ENCODE results near the gene UBL4B. TPM values are rescaled to one million over a fixed set of nuclear protein-coding genes. Genes with fewer than 3 reads are reported as not detected.

The UBL4B gene
- total and polyA plus RNA-seq, 2 experiments from 2014 or later, result not detected

GRCh38 chr1:110155878-110156522 is 43.8 kb downstream of the UBL4B start:
- peaks cover 8% of the 10 kb centered on the region; the same call in 1 of the 2 replicates for H3K4me1 ChIP-seq (ENCODE audit: insufficient read depth)
- ATAC-seq (peak; percentile 73), DNase-seq (ENCODE audit: low spot score) (peak; percentile 76)
- no peak overlapping the region for H3K4me3 Mint-ChIP-seq
- no peaks in the 10 kb centered on the region for H3K9me2 ChIP-seq (ENCODE audit: insufficient read depth)
- no peaks in the 10 kb centered on the region for H3K36me3 ChIP-seq (ENCODE audit: insufficient read depth)
- TF ChIP-seq CREB1 (CRISPR knock-in tag; IDR thresholded peaks at IDR 0.05; ENCODE audit: low read depth) (no peak), POLR2AphosphoS5 (IDR thresholded peaks at IDR 0.05; ENCODE audit: low read depth) (no peak), EZH2 (IDR thresholded peaks at IDR 0.05; ENCODE audit: low read depth, unreplicated experiment) (no peak), REST (IDR thresholded peaks at IDR 0.05; ENCODE audit: unreplicated experiment) (peak; percentile 98), ZNF114 (CRISPR knock-in tag; IDR thresholded peaks at IDR 0.05) (peak; percentile 67; the same call in 1 of the 2 replicates), ZNF462 (CRISPR knock-in tag; IDR thresholded peaks at IDR 0.05) (peak; percentile 64; the same call in 1 of the 2 replicates), NANOG (IDR thresholded peaks at IDR 0.05; ENCODE audit: borderline replicate concordance) (no peak), STAT1 (IDR thresholded peaks at IDR 0.05; ENCODE audit: unreplicated experiment) (no peak), ETS1 (IDR thresholded peaks at IDR 0.05) (no peak), ZNF331 (CRISPR knock-in tag; IDR thresholded peaks at IDR 0.05; ENCODE audit: low read depth) (no peak)
- no peak overlapping the region for H3K4me3 ChIP-seq
- peaks cover 9% of the 10 kb centered on the region; the same call in 1 of the 2 replicates for H4K20me1 ChIP-seq (replicated peaks; ENCODE audit: insufficient read depth)
- no peaks in the 10 kb centered on the region for H3F3A ChIP-seq (replicated peaks; ENCODE audit: low read depth)
- H3K27ac ChIP-seq (ENCODE audit: low read depth), result no peak overlapping the region
- peaks cover 9% of the 10 kb centered on the region; the same call in 2 of the 3 replicates for H3K4me1 Mint-ChIP-seq
- peaks cover 49% of the 10 kb centered on the region for H3K27me3 ChIP-seq (ENCODE audit: insufficient read depth)
- no peaks in the 10 kb centered on the region for H3K9me3 Mint-ChIP-seq
- H3K36me3 Mint-ChIP-seq (ENCODE audit: low read depth), result no peaks in the 10 kb centered on the region
- H3K79me2 ChIP-seq (replicated peaks; ENCODE audit: insufficient read depth), result no peaks in the 10 kb centered on the region
- H3K27me3 Mint-ChIP-seq (ENCODE audit: insufficient read depth, low read depth, poor library complexity), result peaks cover 40% of the 10 kb centered on the region
- no peak overlapping the region for H2AFZ ChIP-seq
- no peak overlapping the region for H3K27ac Mint-ChIP-seq
- no peak overlapping the region for H3K4me2 ChIP-seq
